KBM-7 (cell line): ENCODE results near the gene FXN.
"Not testable (repeated sequence)": the region's sequence is repeated elsewhere in the genome, so short reads cannot be mapped to it uniquely, and the experiment has no call there.

Experiments used
- DNase-seq: peaks from one replicate; pipeline ENCODE4 v3.0.0-alpha.2; 2015
- in situ Hi-C: fragments of 300-500 bp; cut with MboI; formaldehyde crosslinking; loops from 2 replicates; pipeline ENCODE4 v1.14.3; 2020; ENCODE audit warnings: low sequenced_read_pairs, low pct_unique_long_range_greater_than_20kb, mixed read lengths

Gene FXN

GRCh38 chr9:69035438-69036308 is at the start of gene FXN:
Gene FXN (plus strand): TSS chr9:69035752. CDS start chr9:69035783, 31 bp downstream.
- in situ Hi-C loops = no loop called here

DNA sequence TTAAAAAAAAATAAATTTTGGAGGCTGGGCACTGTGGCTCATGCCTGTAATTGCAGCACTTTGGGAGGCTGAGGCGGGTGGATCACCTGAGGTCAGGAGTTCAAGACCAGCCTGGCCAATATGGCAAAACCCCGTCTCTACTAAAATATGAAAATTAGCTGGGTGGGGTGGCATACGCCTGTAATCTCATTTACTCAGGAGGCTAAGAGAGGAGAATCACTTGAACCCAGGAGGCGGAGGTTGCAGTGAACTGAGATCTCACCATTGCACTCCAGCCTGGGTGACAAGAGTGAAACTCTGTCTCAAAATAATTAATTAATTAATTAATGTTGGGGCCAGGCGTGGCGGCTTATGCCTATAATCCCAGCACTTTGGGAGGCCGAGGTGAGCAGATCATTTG is 48.6 kb upstream of the FXN start:
- in situ Hi-C loops, DNase-seq: not testable (repeated sequence)

More at GRCh38 chr9:69035438-69036308, at the start of gene FXN:
- DNase-seq = peak; percentile 85

- in situ Hi-C loops = no loop called here
- no peak for DNase-seq
These were observed 44.1 kb upstream of the FXN start for GRCh38 chr9:68991457-68991856.

GRCh38 chr9:68995776-68996175 is 39.8 kb upstream of the FXN start:
- in situ Hi-C loops = no loop called here
- DNase-seq = peak; percentile 36

- in situ Hi-C loops = no loop called here
- peak; percentile 71 for DNase-seq
These were observed 39.1 kb upstream of the FXN start for GRCh38 chr9:68996462-68996861.

DNA sequence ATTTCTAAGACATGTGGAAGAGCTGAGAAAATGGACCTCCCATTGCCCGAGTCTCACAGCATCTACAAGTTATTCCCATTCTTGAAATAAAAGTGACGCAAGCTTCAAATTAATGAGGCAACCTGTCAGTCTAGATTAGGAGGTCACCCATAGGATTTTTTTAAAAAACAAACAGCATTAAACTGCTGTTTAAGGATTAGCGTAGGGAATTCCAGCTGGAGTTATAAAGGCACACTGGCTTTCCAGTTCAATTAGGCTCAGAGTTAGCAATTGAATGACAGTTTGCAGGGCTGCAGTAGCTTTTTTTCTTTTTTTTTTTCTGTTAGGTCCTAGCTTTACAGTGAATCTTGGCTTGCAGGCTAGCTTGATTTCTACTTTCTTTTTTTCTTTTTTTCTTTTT is 37.9 kb upstream of the FXN start:
- in situ Hi-C loops = no loop called here

GRCh38 chr9:68998385-68998784 is 37.2 kb upstream of the FXN start:
- in situ Hi-C loops = no loop called here
- no peak for DNase-seq

More for the DNA sequence above, 37.9 kb upstream of the FXN start:
- no peak for DNase-seq

- DNase-seq = peak; percentile 71
- in situ Hi-C loops = no loop called here
These were observed 36.7 kb upstream of the FXN start for GRCh38 chr9:68998812-68999211.

DNA sequence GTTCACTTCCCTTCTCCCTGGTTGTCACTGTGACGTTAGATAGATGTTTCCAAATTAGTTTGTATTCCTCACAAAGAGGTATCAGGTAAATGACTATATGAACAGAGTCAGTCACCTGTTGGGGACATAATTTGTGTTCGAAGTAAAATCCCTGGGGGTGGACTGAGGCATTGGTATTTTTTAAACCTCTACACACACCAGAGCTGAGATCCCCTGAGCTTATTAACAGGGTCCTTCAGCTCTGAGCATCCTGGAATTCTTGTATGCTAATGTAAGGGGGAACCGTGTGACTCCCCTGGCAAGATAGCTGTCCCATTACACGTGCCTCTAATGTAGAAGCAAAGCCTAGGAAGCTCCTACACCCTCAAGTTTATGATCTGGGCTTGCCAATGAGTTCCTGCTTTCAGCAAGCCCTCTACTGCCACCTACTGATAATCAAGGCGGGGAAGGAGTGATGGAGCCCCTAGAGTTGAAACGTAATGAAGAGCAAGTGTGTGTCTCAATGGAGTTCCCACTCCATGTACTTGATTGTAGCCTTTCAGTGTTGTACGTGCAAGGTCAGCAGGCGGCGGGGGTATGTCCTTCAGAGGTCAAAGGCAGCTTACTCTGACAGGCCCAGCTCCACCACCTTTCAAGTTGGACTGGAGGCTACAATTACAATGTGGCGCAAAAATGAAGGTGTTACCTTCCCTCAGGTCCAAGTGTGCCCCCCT is 36.0 kb upstream of the FXN start:
- peak; percentile 85 for DNase-seq
- in situ Hi-C loops = loop anchor here (25.0 kb wide), 3 partner anchors 212 to 412 kb away; partner anchors contain the start of gene PIP5K1B

- in situ Hi-C loops = loop anchor here (25.0 kb wide), 3 partner anchors 215 to 415 kb away; partner anchors contain the start of gene PIP5K1B
- no peak for DNase-seq
These were observed 33.6 kb upstream of the FXN start for GRCh38 chr9:69001921-69002320.

- no peak for DNase-seq
- in situ Hi-C loops = loop anchor here (25.0 kb wide), 3 partner anchors 216 to 416 kb away; partner anchors contain the start of gene PIP5K1B
These were observed 32.5 kb upstream of the FXN start for GRCh38 chr9:69003051-69003450.

- in situ Hi-C loops = loop anchor here (25.0 kb wide), 3 partner anchors 218 to 418 kb away; partner anchors contain the start of gene PIP5K1B
- DNase-seq = no peak
These were observed 30.7 kb upstream of the FXN start for GRCh38 chr9:69004836-69005235.

- DNase-seq = no peak
- in situ Hi-C loops = loop anchor here (25.0 kb wide), 3 partner anchors 222 to 422 kb away; partner anchors contain the start of gene PIP5K1B
These were observed 25.8 kb upstream of the FXN start for GRCh38 chr9:69009708-69010107.

- in situ Hi-C loops = loop anchor here (25.0 kb wide), 3 partner anchors 226 to 426 kb away; partner anchors contain the start of gene PIP5K1B
- no peak for DNase-seq
These were observed 22.7 kb upstream of the FXN start for GRCh38 chr9:69012696-69013381.

DNA sequence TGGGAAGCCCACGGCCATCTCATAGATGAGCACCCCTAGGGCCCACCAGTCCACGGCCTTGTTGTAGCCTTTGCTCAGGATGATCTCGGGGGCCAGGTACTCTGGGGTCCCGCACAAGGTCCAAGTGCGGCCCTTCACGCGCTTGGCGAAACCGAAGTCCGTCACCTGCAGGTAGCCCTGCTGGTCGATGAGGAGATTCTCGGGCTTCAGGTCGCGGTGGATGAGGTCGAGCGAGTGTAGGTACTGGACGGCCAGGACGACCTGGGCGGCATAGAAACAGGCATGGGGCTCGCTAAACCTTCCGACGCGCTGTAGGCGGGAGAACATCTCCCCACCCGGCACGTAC is 22.2 kb upstream of the FXN start:
- in situ Hi-C loops = loop anchor here (25.0 kb wide), 3 partner anchors 226 to 426 kb away; partner anchors contain the start of gene PIP5K1B
- no peak for DNase-seq

DNA sequence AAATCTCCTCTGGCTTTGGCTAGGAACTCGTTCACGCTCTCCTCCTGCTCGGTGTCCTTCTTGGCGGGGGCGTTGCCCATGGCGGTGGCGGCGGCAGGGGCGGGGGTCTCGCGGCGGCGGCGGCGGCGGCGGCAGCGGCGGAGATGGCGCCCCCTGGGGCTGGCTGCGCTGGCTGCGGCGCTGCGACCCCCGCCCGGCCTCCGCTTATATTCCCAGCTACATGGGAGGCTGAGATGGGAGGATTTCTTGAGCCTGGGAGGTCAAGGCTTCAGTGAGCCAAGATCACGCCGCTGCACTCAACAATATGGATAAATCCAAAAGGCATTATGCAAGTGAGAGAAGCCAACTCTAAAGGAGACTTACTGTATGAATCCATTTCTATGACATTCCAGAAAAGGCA is 21.5 kb upstream of the FXN start, which contains the start of gene PRKACG:
PRKACG (minus strand) TSS at position 101 of the 400 bp plus-strand sequence; CDS start at position 80, 21 bp downstream.
- in situ Hi-C loops = loop anchor here (25.0 kb wide), 3 partner anchors 227 to 427 kb away; partner anchors contain the start of gene PIP5K1B

DNA sequence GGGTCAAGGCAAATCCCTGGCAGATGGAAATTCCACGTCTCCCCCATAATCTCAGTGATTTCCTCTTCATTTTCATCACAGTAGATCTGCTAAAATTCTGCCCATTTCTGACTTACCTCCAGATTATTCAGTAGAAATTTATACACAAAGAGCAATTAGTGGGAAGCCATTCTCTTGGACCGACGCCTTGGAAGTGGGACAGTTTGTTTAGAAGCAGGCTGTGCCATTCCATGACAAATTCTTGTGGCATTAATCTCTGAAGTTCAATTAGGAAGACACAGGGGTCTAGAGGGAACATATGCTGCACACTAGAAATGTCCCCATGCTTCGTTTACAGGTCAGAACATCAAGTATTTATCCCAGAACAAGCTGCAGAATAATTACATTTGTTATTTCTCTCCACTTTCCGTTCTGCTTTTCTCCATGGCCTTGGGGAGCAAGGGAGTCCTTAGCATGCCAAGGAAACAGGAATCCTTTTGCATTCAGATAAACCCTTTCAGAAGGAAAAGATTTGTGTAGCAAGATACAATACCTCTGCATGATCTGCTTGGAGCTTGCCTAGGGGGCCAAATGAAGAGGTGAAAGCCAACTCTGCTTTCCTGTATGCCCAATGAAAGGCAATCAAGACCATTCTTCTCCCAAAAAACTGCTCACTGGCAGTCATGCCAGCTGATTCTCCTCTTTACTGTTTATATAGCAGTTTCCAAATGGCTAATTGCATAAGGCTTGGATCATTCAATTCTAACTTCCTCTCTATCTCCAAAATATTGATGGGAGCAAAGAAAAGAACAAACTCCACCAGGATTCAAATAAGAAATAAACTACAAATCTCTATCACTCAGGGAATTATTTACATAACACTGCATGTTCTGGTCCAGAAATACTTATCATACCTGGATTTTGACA is 19.1 kb upstream of the FXN start:
- in situ Hi-C loops = loop anchor here (25.0 kb wide), 3 partner anchors 229 to 429 kb away; partner anchors contain the start of gene PIP5K1B
- DNase-seq = no peak

More for the DNA sequence above, 21.5 kb upstream of the FXN start, which contains the start of gene PRKACG:
- DNase-seq = no peak

DNA sequence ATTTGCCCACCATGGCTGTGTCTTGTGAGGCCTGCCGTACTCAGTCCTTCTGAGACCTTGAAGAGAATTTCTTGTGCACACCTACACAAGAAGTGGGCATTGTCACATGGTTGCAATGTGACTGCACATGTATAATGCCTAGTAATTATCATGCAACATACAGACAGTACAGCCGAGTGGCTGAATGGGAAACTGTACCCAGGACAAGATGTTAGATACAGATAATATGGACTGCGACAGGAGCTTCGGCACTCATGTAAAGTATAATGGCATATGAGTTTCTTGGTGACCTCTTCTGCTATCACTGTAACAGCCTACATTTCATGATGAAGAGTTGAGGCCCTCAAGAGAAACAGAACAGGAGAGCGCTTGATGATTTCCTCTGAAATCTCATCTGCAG is 16.8 kb upstream of the FXN start:
- in situ Hi-C loops = loop anchor here (25.0 kb wide), 3 partner anchors 231 to 431 kb away; partner anchors contain the start of gene PIP5K1B
- no peak for DNase-seq
